ENCODE measurements around the gene AMOTL2.

DNA sequence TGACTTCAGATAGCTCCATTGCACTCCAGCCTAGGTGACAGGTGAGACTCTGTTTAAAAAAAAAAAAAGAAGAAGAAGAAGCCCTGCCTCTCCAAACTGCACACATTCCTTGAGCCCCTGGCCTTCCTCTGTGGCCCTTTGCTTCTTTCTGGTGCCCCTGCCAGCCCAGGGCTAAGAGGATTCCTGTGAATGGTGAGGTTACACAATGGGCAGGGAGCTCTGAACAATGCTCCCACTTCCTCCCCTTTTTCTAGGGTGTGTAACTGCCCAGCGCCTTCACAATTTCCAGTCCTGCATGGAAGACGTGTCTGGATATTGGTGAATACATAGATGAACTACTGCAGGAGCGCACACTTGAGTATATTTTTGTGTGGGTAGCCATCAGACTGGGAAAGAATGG lies 3.6 kb upstream of the AMOTL2 start:
- TF ChIP-seq, protein P1, sequence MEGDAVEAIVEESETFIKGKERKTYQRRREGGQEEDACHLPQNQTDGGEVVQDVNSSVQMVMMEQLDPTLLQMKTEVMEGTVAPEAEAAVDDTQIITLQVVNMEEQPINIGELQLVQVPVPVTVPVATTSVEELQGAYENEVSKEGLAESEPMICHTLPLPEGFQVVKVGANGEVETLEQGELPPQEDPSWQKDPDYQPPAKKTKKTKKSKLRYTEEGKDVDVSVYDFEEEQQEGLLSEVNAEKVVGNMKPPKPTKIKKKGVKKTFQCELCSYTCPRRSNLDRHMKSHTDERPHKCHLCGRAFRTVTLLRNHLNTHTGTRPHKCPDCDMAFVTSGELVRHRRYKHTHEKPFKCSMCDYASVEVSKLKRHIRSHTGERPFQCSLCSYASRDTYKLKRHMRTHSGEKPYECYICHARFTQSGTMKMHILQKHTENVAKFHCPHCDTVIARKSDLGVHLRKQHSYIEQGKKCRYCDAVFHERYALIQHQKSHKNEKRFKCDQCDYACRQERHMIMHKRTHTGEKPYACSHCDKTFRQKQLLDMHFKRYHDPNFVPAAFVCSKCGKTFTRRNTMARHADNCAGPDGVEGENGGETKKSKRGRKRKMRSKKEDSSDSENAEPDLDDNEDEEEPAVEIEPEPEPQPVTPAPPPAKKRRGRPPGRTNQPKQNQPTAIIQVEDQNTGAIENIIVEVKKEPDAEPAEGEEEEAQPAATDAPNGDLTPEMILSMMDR (IDR thresholded peaks at IDR 0.05), result no peak
- TF ChIP-seq JUN (CRISPR knock-in tag; IDR thresholded peaks at IDR 0.05), result no peak
- TF ChIP-seq, protein P2, sequence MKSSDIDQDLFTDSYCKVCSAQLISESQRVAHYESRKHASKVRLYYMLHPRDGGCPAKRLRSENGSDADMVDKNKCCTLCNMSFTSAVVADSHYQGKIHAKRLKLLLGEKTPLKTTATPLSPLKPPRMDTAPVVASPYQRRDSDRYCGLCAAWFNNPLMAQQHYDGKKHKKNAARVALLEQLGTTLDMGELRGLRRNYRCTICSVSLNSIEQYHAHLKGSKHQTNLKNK (CRISPR knock-in tag; IDR thresholded peaks at IDR 0.05), result no peak
- TF ChIP-seq, protein P3, sequence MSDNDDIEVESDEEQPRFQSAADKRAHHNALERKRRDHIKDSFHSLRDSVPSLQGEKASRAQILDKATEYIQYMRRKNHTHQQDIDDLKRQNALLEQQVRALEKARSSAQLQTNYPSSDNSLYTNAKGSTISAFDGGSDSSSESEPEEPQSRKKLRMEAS (CRISPR knock-in tag; IDR thresholded peaks at IDR 0.05), result no peak
- TF ChIP-seq, protein P4, sequence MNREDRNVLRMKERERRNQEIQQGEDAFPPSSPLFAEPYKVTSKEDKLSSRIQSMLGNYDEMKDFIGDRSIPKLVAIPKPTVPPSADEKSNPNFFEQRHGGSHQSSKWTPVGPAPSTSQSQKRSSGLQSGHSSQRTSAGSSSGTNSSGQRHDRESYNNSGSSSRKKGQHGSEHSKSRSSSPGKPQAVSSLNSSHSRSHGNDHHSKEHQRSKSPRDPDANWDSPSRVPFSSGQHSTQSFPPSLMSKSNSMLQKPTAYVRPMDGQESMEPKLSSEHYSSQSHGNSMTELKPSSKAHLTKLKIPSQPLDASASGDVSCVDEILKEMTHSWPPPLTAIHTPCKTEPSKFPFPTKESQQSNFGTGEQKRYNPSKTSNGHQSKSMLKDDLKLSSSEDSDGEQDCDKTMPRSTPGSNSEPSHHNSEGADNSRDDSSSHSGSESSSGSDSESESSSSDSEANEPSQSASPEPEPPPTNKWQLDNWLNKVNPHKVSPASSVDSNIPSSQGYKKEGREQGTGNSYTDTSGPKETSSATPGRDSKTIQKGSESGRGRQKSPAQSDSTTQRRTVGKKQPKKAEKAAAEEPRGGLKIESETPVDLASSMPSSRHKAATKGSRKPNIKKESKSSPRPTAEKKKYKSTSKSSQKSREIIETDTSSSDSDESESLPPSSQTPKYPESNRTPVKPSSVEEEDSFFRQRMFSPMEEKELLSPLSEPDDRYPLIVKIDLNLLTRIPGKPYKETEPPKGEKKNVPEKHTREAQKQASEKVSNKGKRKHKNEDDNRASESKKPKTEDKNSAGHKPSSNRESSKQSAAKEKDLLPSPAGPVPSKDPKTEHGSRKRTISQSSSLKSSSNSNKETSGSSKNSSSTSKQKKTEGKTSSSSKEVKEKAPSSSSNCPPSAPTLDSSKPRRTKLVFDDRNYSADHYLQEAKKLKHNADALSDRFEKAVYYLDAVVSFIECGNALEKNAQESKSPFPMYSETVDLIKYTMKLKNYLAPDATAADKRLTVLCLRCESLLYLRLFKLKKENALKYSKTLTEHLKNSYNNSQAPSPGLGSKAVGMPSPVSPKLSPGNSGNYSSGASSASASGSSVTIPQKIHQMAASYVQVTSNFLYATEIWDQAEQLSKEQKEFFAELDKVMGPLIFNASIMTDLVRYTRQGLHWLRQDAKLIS (CRISPR knock-in tag; IDR thresholded peaks at IDR 0.05; ENCODE audit: borderline replicate concordance), result no peak
- no peak for TF ChIP-seq ZNF121 (CRISPR knock-in tag; IDR thresholded peaks at IDR 0.05)
- TF ChIP-seq, protein P5, sequence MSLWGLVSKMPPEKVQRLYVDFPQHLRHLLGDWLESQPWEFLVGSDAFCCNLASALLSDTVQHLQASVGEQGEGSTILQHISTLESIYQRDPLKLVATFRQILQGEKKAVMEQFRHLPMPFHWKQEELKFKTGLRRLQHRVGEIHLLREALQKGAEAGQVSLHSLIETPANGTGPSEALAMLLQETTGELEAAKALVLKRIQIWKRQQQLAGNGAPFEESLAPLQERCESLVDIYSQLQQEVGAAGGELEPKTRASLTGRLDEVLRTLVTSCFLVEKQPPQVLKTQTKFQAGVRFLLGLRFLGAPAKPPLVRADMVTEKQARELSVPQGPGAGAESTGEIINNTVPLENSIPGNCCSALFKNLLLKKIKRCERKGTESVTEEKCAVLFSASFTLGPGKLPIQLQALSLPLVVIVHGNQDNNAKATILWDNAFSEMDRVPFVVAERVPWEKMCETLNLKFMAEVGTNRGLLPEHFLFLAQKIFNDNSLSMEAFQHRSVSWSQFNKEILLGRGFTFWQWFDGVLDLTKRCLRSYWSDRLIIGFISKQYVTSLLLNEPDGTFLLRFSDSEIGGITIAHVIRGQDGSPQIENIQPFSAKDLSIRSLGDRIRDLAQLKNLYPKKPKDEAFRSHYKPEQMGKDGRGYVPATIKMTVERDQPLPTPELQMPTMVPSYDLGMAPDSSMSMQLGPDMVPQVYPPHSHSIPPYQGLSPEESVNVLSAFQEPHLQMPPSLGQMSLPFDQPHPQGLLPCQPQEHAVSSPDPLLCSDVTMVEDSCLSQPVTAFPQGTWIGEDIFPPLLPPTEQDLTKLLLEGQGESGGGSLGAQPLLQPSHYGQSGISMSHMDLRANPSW (CRISPR knock-in tag; conservative IDR thresholded peaks at IDR 0.05; ENCODE audit: low read depth), result no peak
- TF ChIP-seq, protein P6, sequence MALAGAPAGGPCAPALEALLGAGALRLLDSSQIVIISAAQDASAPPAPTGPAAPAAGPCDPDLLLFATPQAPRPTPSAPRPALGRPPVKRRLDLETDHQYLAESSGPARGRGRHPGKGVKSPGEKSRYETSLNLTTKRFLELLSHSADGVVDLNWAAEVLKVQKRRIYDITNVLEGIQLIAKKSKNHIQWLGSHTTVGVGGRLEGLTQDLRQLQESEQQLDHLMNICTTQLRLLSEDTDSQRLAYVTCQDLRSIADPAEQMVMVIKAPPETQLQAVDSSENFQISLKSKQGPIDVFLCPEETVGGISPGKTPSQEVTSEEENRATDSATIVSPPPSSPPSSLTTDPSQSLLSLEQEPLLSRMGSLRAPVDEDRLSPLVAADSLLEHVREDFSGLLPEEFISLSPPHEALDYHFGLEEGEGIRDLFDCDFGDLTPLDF (CRISPR knock-in tag; IDR thresholded peaks at IDR 0.05), result no peak
- TF ChIP-seq CBFB (CRISPR knock-in tag; IDR thresholded peaks at IDR 0.05; ENCODE audit: low read depth), result no peak
- TF ChIP-seq, protein P7, sequence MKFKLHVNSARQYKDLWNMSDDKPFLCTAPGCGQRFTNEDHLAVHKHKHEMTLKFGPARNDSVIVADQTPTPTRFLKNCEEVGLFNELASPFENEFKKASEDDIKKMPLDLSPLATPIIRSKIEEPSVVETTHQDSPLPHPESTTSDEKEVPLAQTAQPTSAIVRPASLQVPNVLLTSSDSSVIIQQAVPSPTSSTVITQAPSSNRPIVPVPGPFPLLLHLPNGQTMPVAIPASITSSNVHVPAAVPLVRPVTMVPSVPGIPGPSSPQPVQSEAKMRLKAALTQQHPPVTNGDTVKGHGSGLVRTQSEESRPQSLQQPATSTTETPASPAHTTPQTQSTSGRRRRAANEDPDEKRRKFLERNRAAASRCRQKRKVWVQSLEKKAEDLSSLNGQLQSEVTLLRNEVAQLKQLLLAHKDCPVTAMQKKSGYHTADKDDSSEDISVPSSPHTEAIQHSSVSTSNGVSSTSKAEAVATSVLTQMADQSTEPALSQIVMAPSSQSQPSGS (CRISPR knock-in tag; IDR thresholded peaks at IDR 0.05; ENCODE audit: borderline replicate concordance, low read depth), result no peak
- TF ChIP-seq CREM (CRISPR knock-in tag; IDR thresholded peaks at IDR 0.05), result no peak

Measured in WTC11 (cell line).